ENCODE measurements around the gene PARVA. TPM values are rescaled to one million over a fixed set of nuclear protein-coding genes. Genes with fewer than 3 reads are reported as not detected.
A peak's percentile ranks its signal among the peaks of the same experiment; 100 is the strongest.
"Not testable (repeated sequence)": the region's sequence is repeated elsewhere in the genome, so short reads cannot be mapped to it uniquely, and the experiment has no call there.

PARVA gene
- total and polyA plus RNA-seq, 2 experiments from 2014 or later: 37.4 to 46.2 TPM

- H3K79me2 ChIP-seq: no peaks in the 10 kb centered on the region
- H3K27me3 ChIP-seq: no peaks in the 10 kb centered on the region
- no peak overlapping the region for H2AFZ ChIP-seq
- WGBS (ENCODE audit: low lambda C conversion rate, missing lambda C conversion rate): 95% methylated on average over 15 of the region's 15 CpGs
- no peaks in the 10 kb centered on the region for H3K9me3 ChIP-seq (ENCODE audit: low read depth)
- H3K4me3 ChIP-seq: no peak overlapping the region
- no peak for TF ChIP-seq EZH2phosphoT487 (IDR thresholded peaks at IDR 0.05; ENCODE audit: low read depth, severe bottlenecking, unreplicated experiment)
- no peak for TF ChIP-seq CTCF (IDR thresholded peaks at IDR 0.05; ENCODE audit: poor library complexity)
- no peak for TF ChIP-seq EZH2 (IDR thresholded peaks at IDR 0.05; ENCODE audit: borderline replicate concordance)
- no peaks in the 10 kb centered on the region for H4K20me1 ChIP-seq (ENCODE audit: insufficient read depth, poor library complexity, severe bottlenecking)
- H3K9me2 ChIP-seq (replicated peaks; ENCODE audit: insufficient read depth): no peaks in the 10 kb centered on the region
- DNase-seq (ENCODE audit: low spot score): no peak
- no peak overlapping the region for H3K27ac ChIP-seq
- H3K4me2 ChIP-seq: no peak overlapping the region
- peaks cover 20% of the 10 kb centered on the region for H3K4me1 ChIP-seq (ENCODE audit: insufficient read depth)
- no peaks in the 10 kb centered on the region for H3K36me3 ChIP-seq (replicated peaks; ENCODE audit: insufficient read depth, low read depth)
Measured at GRCh38 chr11:12518606-12519385, 141.4 kb downstream of the PARVA start.

- no peak for DNase-seq (ENCODE audit: low spot score)
- Histone ChIP-seq H3K4me2 (no peak overlapping the region), H3K4me1 (ENCODE audit: insufficient read depth) (peaks cover 21% of the 10 kb centered on the region), H3K79me2 (no peaks in the 10 kb centered on the region), H3K36me3 (replicated peaks; ENCODE audit: insufficient read depth, low read depth) (no peaks in the 10 kb centered on the region), H2AFZ (no peak overlapping the region), H4K20me1 (ENCODE audit: insufficient read depth, poor library complexity, severe bottlenecking) (no peaks in the 10 kb centered on the region), H3K4me3 (no peak overlapping the region), H3K9me3 (ENCODE audit: low read depth) (no peaks in the 10 kb centered on the region), H3K9me2 (replicated peaks; ENCODE audit: insufficient read depth) (no peaks in the 10 kb centered on the region), H3K27ac (no peak overlapping the region), H3K27me3 (no peaks in the 10 kb centered on the region)
- WGBS (ENCODE audit: low lambda C conversion rate, missing lambda C conversion rate): 92% methylated on average over 3 of the region's 3 CpGs
- TF ChIP-seq EZH2phosphoT487 (IDR thresholded peaks at IDR 0.05; ENCODE audit: low read depth, severe bottlenecking, unreplicated experiment) (no peak), EZH2 (IDR thresholded peaks at IDR 0.05; ENCODE audit: borderline replicate concordance) (no peak), CTCF (IDR thresholded peaks at IDR 0.05; ENCODE audit: poor library complexity) (no peak)
Measured at GRCh38 chr11:12520054-12520453, 142.7 kb downstream of the PARVA start.

- H3K4me2 ChIP-seq; H3K9me2 ChIP-seq (replicated peaks; ENCODE audit: insufficient read depth); H3K27me3 ChIP-seq; H3K27ac ChIP-seq; H3K36me3 ChIP-seq (replicated peaks; ENCODE audit: insufficient read depth, low read depth); H3K4me3 ChIP-seq; H2AFZ ChIP-seq; H4K20me1 ChIP-seq (ENCODE audit: insufficient read depth, poor library complexity, severe bottlenecking); H3K9me3 ChIP-seq (ENCODE audit: low read depth); H3K79me2 ChIP-seq; DNase-seq (ENCODE audit: low spot score): not testable (repeated sequence)
- peaks cover 21% of the 10 kb centered on the region for H3K4me1 ChIP-seq (ENCODE audit: insufficient read depth)
- WGBS (ENCODE audit: low lambda C conversion rate, missing lambda C conversion rate): 97% methylated on average over 6 of the region's 6 CpGs
Measured at GRCh38 chr11:12520576-12520975, 143.2 kb downstream of the PARVA start.

- H2AFZ ChIP-seq: no peak overlapping the region
- no peak overlapping the region for H3K4me2 ChIP-seq
- TF ChIP-seq CTCF (IDR thresholded peaks at IDR 0.05; ENCODE audit: poor library complexity) (no peak), EZH2phosphoT487 (IDR thresholded peaks at IDR 0.05; ENCODE audit: low read depth, severe bottlenecking, unreplicated experiment) (no peak), EZH2 (IDR thresholded peaks at IDR 0.05; ENCODE audit: borderline replicate concordance) (no peak)
- H3K9me3 ChIP-seq (ENCODE audit: low read depth): no peaks in the 10 kb centered on the region
- H3K79me2 ChIP-seq: no peaks in the 10 kb centered on the region
- no peaks in the 10 kb centered on the region for H3K36me3 ChIP-seq (replicated peaks; ENCODE audit: insufficient read depth, low read depth)
- 76% methylated on average over 9 of the region's 9 CpGs for WGBS (ENCODE audit: low lambda C conversion rate, missing lambda C conversion rate)
- no peaks in the 10 kb centered on the region for H4K20me1 ChIP-seq (ENCODE audit: insufficient read depth, poor library complexity, severe bottlenecking)
- DNase-seq (ENCODE audit: low spot score): no peak
- H3K4me3 ChIP-seq: no peak overlapping the region
- peak overlapping the region; percentile 52 for H3K27ac ChIP-seq
- H3K4me1 ChIP-seq (ENCODE audit: insufficient read depth): peaks cover 9% of the 10 kb centered on the region
- H3K9me2 ChIP-seq (replicated peaks; ENCODE audit: insufficient read depth): no peaks in the 10 kb centered on the region
- H3K27me3 ChIP-seq: no peaks in the 10 kb centered on the region
Measured at GRCh38 chr11:12523180-12523924, 146.0 kb downstream of the PARVA start.
